Psoas muscle (tissue), 8 donors: ENCODE measurements around the gene PACRG. TPM values are rescaled to one million over a fixed set of nuclear protein-coding genes. Genes with fewer than 3 reads are reported as not detected.

Experiments used
- ATAC-seq, 4 donors: fragments of 200-7000 bp; cut with Tn5 transposase; one replicate each; pipeline ENCODE4 v1.9.1; 2020; ENCODE audit warnings: moderate library complexity in 3 of 4, mild to moderate bottlenecking in 2 of 4
- DNase-seq, 2 donors: peaks; one replicate each; pipeline ENCODE4 v3.0.0-alpha.2; 2020
- H3K27ac ChIP-seq: fragments of 200-600 bp; one replicate; pipeline ENCODE4 v1.8.0; 2022
- H3K27me3 ChIP-seq, 3 donors: fragments of 200-600 bp in 1 of 3; one replicate each; pipeline versions ENCODE4 v1.6.1 to v1.8.0; 2013 to 2022; ENCODE audit warnings: low read length in 2 of 3, mild to moderate bottlenecking in 2 of 3, moderate library complexity in 1 of 3; ENCODE audit not compliant: insufficient read depth in 3 of 3
- H3K36me3 ChIP-seq, 2 donors: fragments of 200-600 bp in 1 of 2; one replicate each; pipeline versions ENCODE4 v1.6.1 to v1.8.0; 2013 to 2022; ENCODE audit warnings: low read depth in 1 of 2, mild to moderate bottlenecking in 1 of 2, moderate library complexity in 1 of 2; ENCODE audit not compliant: insufficient read depth in 1 of 2
- H3K4me1 ChIP-seq: fragments of 200-600 bp; one replicate; pipeline ENCODE4 v1.8.0; 2022
- H3K4me3 ChIP-seq: fragments of 200-600 bp; one replicate; pipeline ENCODE4 v1.8.0; 2022; ENCODE audit warnings: mild to moderate bottlenecking
- H3K9me3 ChIP-seq: fragments of 200-600 bp; one replicate; pipeline ENCODE4 v1.8.0; 2022
- CTCF ChIP-seq: fragments of 200-600 bp; IDR thresholded peaks from one replicate; pipeline ENCODE4 v1.8.0; 2022; ENCODE audit warnings: antibody characterized with exemption
- WGBS, 3 donors: extraction: QIAGEN DNeasy Blood & Tissue Kit; methylation state at CpG; one replicate each; pipeline versions ENCODE4 v1.1.6 to v1.1.7; 2013; 5-methylcytosine and 5-hydroxymethylcytosine counted together
- intact Hi-C, 2 donors: fragments of 100-400 bp; cut with DNase I; formaldehyde crosslinking; loops; one replicate each; pipeline versions ENCODE4 v1.11.0 to v1.14.2; 2022
- polyA plus RNA-seq, 3 donors: library from polyadenylated mRNA; stranded (reverse); fragments of 200-250 nt; gene quantifications; one replicate each; pipeline ENCODE4 v1.2.3, GENCODE V29; 2013
- total RNA-seq, 4 donors: library from RNA; stranded (reverse); fragmentation: NEBNext Ultra II Directional in 2 of 4; extraction: Animal tissue kit (Norgen Biotek cat#: 25700) in 2 of 4; gene quantifications; one replicate each; pipeline versions ENCODE4 v1.2.1 to v1.2.4, GENCODE V29; 2021 to 2023
- donor health status: healthy with polysubstance abuse.
- donor health status: DM: no; HTN: no; CAD: no; lungs with moderate emphysema.
- donor health status: Bipolar disorder and iron deficiency.
- donor health status: healthy.
- donor health status: DM: yes; HTN: yes; CAD: no.
- donor health status: DM: no; HTN: no; CAD: no.
- donor health status: DM: no; HTN: no; CAD: no.
- donor health status: DM: yes; HTN: yes; CAD: no.

The PACRG gene
- total and polyA plus RNA-seq, 7 donors, result 0.17 to 3.1 (median 1.8) TPM

- DNase-seq, result peak; percentile 56 to 78
- Histone ChIP-seq H3K4me3 (peak overlapping the region; percentile 50), H3K27me3 (no peaks in the 10 kb centered on the region), H3K36me3 (no peaks in the 10 kb centered on the region), H3K9me3 (no peaks in the 10 kb centered on the region), H3K4me1 (peaks cover 72% of the 10 kb centered on the region), H3K27ac (peak overlapping the region; percentile 94)
- WGBS, 3 donors, result 38 to 44% (median 44%) methylated on average over 12 of the region's 12 CpGs
- peak; percentile 79 to 83 (median 80) for ATAC-seq
- TF ChIP-seq CTCF, result no peak
- intact Hi-C loops, result loop anchor here (5.0 to 10.0 kb wide), 4 partner anchors 73 to 626 kb away; partner anchors contain the start of gene QKI (in 1 of the 2)
Measured at GRCh38 chr6:163338671-163339405, 611.1 kb downstream of the PACRG start.

GRCh38 chr6:163339466-163339865 lies 611.7 kb downstream of the PACRG start:
- H3K36me3 ChIP-seq, result no peaks in the 10 kb centered on the region
- ATAC-seq, result peak; percentile 32 to 60 (median 45)
- peak overlapping the region; percentile 94 for H3K27ac ChIP-seq
- peak overlapping the region; percentile 50 for H3K4me3 ChIP-seq
- intact Hi-C loops, result loop anchor here (5.0 to 10.0 kb wide), 4 partner anchors 73 to 625 kb away; partner anchors contain the start of gene QKI (in 1 of the 2)
- no peak for TF ChIP-seq CTCF
- H3K9me3 ChIP-seq, result no peaks in the 10 kb centered on the region
- H3K4me1 ChIP-seq, result peaks cover 66% of the 10 kb centered on the region
- H3K27me3 ChIP-seq, result no peaks in the 10 kb centered on the region
- DNase-seq, result no peak
- WGBS, 3 donors, result 15 to 23% (median 18%) methylated on average over 5 of the region's 5 CpGs

GRCh38 chr6:163340201-163340887 lies 612.6 kb downstream of the PACRG start:
- Histone ChIP-seq H3K27ac (peak overlapping the region; percentile 94), H3K36me3 (no peaks in the 10 kb centered on the region), H3K4me3 (no peak overlapping the region), H3K9me3 (no peaks in the 10 kb centered on the region), H3K4me1 (peaks cover 57% of the 10 kb centered on the region), H3K27me3 (no peaks in the 10 kb centered on the region)
- intact Hi-C loops, result no loop called here
- TF ChIP-seq CTCF, result peak; percentile 18
- WGBS, 3 donors, result 94 to 97% (median 95%) methylated on average over 19 of the region's 19 CpGs
- ATAC-seq (no peak), DNase-seq (no peak)

DNA sequence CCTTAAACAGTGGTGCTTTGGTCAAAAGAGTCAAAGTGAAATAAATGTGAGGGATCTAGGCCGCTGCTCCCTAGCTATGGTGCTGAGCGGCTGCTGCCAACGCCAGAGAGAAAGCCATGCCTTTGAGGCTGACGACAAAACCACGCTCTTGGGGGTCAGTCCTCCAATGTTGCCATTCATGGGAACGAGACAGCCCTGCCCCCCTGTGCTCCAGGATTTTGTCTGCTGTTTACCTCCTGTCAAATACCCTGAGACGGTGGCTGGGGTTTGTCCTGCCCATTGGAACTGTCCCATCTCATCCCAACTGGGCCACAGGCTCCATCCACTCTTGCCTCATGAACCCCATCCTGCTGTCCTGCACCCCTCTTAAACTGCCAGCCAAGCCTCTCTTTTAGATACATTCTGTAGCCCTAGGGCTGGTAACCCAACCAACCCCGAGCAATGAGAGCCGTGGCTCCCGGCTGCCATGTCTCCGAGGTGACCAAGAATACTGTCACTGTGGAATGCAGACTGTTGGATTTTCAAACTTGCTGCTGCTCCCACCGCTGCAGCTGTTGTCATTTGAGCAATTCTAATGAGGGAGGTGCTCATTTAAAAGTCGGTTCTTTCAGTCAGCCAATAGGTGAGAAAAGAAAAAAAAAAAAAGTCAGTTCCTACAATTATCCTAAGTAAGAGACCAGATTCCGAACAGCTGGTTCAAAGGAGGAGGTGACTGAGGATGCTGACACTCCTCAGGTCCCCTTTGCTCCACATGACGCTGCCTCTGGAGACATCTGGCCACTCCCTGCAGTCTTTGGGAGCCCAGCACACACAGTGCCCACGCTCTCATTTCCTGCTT lies 613.7 kb downstream of the PACRG start:
- ATAC-seq, result peak in 3 of 4 donors; percentile 28 to 44 (median 35)

More for the DNA sequence above, 613.7 kb downstream of the PACRG start:
- no peaks in the 10 kb centered on the region for H3K27me3 ChIP-seq
- H3K4me1 ChIP-seq, result peaks cover 51% of the 10 kb centered on the region
- peak overlapping the region; percentile 94 for H3K27ac ChIP-seq
- WGBS, 3 donors, result 51 to 63% (median 56%) methylated on average over 16 of the region's 16 CpGs
- H3K36me3 ChIP-seq, result no peaks in the 10 kb centered on the region
- H3K9me3 ChIP-seq, result no peaks in the 10 kb centered on the region
- intact Hi-C loops, result no loop called here
- no peak for TF ChIP-seq CTCF
- H3K4me3 ChIP-seq, result no peak overlapping the region
- peak in 1 of 2 donors; percentile 62 for DNase-seq
